Heart left ventricle (tissue), 13 donors: ENCODE results near the gene SFRP4.
"Not testable (repeated sequence)": the region's sequence is repeated elsewhere in the genome, so short reads cannot be mapped to it uniquely, and the experiment has no call there.

ENCODE experiments used
- CTCF ChIP-seq, 12 donors: fragments of 200-600 bp; sonication (generic) in 4 of 12; IDR thresholded peaks; one replicate each; pipeline versions ENCODE4 v1.5.0 to v1.8.0; 2018 to 2022; ENCODE audit warnings: antibody characterized with exemption in 12 of 12, mild to moderate bottlenecking in 5 of 12
- POLR2A ChIP-seq, 2 donors: fragments of 450-650 bp; IDR thresholded peaks; one replicate each; pipeline ENCODE4 v1.6.1; 2017; ENCODE audit warnings: antibody characterized with exemption in 2 of 2, mild to moderate bottlenecking in 2 of 2, moderate library complexity in 2 of 2
- donor health status: ischemic (EF 13 %, LVEDD 7.1; RV severe dilation, severe dysfunction).
- donor health status: DM: no; HTN: yes; CAD: no.
- donor health status: DM: no; HTN: no; CAD: no.
- donor health status: ischemic (EF 25% LVEDD 6.9; RV normal size, moderate dysfunction).
- donor health status: ischemic (EF 25% LVEDD 5.7; RV mildly dilated, moderate dysfunction).
- donor health status: ischemic (EF 35%, LVEDD 5.7; RV mildly dilated, moderate dysfunction).
- donor health status: nonischemic (EF 11% LVEDD 7.7; RV severe dilation, severe dysfunction).
- donor health status: DM: yes; HTN: yes; CAD: no.
- donor health status: PGD.
- donor health status: ischemic (EF 29% LVEDD 5.4; RV normal size, mild dysfunction).
- donor health status: nonischemic (EF 23%, LVEDD 6.1; RV moderate dilation, normal function).

- TF ChIP-seq POLR2A, CTCF (IDR thresholded peaks at IDR 0.05): not testable (repeated sequence)
Measured at GRCh38 chr7:37954217-37954616, 37.6 kb upstream of the SFRP4 start.
